Activated CD4-positive, alpha-beta T cell treated with anti-CD3 and anti-CD28 coated beads for 24 hours (primary cell): ENCODE measurements around the gene CCNG1.
"Not testable (repeated sequence)": the region's sequence is repeated elsewhere in the genome, so short reads cannot be mapped to it uniquely, and the experiment has no call there.

Experiments used
- DNase-seq, 2 donors: peaks; one replicate each; pipeline ENCODE4 v3.0.0-alpha.2; 2020; ENCODE audit warnings: low read depth in 2 of 2

The CCNG1 gene

DNA sequence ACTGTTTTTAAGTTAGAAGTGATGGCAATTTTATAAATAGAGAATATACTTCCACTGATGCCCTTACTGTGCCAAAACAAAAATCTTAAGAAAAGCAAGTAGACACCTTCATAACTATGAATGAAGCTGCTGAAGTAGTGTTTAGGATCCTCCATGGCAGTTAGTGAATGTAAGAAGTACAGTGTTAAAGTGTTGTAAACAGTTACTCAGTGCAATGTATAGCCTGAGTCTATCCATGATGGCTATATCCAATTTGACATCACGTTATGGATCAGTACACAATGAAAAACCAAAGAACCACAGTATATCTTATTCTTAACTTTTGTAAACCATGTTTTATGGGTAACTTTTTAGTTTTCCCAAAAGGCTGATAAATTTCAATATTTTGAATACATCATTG is 7.1 kb downstream of the CCNG1 start:
- DNase-seq = no peak

- no peak for DNase-seq
Observed at GRCh38 chr5:163445345-163445744, 8.0 kb downstream of the CCNG1 start.

DNA sequence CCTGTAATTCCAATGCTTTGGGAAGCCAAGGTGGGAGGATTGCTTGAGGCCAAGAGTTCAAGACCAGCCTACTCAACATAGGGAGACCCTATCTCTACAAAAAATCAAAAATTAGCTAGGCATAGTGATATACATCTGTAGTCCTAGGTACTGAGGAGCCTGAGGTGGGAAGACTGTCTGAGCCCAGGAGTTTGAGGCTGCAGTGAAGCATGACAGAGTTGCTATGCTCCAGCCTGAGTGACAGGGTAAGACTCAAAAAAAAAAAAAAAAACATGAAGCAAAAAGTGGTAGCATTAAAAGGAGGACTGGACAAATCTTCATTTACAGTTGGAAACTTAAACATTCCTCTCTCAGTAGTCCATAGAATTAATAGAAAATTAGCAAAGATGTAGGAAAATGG is 9.8 kb downstream of the CCNG1 start:
- no peak for DNase-seq

DNA sequence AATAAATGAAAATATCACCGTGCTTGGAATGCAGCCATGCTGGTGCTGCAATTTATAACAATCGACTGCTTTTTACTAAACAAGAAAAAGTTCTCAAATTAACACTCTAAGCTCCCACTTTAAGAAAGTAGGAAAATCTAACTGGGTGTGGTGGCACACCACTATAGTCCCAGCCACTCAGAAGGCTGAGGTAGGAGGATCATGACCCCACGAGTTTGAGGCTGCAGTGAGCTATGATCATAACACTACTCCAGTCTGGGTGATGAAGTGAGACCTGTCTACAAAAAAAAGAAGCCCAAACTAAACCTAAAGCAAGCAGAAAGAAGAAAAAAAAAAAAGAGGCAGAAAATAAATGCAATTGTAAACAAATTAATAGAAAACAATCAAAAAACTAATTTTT is 10.5 kb downstream of the CCNG1 start:
- DNase-seq = no peak

GRCh38 chr5:163448491-163448890 is 11.1 kb downstream of the CCNG1 start:
- no peak for DNase-seq

DNA sequence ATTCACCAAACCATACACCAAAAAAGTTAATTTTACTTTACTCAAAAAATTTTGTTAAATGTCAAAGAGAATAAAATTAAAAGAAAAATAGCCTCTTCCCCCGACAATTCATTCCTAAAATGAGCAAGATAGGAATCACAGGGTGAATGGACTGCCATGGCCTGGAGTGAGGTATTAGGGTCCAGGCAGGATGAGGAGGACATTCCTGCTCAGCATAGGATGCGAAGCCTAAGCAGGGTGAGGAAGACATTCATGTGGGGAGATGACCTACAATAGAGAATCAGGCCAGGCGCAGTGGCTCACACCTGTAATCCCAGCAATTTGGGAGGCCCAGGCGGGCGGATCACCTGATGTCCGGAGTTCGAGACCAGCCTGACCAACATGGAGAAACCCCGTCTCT is 14.1 kb downstream of the CCNG1 start:
- DNase-seq = no peak

DNA sequence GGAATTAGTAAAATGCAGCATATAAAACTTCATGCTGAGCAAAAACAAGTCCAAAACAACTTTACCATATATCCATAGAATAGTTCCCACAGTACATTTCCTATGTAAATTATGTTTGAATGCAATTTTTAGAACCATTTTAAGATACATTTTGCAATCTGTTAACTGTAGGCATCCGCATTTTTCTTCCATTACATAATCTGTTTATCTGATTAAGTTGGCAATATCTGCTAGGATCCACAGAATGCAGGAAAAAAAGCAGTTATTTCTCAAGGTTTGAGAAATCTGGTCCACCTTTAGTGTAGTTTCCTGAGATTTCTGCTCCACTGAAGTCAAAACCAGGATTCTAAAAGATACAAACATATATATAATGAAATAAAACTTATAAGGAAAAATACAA is 16.3 kb downstream of the CCNG1 start:
- DNase-seq = no peak

DNA sequence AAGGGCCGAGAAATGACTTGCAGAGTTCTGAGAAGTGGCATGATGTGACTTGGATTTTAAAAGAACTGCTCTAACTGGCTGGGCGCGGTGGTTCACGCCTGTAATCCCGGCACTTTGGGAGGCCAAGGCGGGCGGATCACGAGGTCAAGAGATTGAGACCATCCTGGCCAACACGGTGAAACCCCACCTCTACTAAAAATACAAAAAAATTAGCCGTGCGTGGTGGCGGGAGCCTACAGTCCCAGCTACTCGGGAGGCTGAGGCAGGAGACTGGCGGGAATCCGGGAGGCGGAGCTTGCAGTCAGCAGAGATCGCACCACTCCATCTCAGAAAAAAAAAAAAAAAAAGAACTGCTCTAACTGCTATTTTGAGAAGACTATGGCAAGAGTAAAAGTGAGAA is 18.0 kb downstream of the CCNG1 start:
- DNase-seq = not testable (repeated sequence)

DNA sequence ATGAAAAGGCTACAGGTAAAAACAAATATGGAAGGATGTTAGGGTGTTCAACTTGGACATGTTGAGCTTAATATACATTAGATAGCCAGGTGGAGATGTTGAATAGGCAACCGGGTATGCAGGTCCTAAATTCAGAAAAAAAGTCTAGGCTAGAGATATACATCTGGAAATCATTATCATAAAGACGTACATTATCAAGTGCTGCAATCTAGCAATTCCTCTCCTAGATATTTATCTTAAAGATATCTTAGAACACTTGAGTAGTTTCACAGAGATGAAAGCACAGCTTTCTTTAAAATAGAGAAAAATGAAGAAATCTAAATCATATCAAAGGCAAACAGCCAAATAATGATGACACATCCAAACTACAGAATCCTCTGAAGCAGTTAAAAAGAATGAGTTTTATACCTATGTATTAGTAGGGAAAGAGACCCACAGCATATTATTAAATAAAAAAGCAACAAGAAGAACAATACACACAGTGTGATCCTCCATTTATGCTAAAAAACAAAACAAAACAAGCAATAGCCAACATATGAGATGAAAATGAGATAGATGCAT is 18.7 kb downstream of the CCNG1 start:
- no peak for DNase-seq

DNA sequence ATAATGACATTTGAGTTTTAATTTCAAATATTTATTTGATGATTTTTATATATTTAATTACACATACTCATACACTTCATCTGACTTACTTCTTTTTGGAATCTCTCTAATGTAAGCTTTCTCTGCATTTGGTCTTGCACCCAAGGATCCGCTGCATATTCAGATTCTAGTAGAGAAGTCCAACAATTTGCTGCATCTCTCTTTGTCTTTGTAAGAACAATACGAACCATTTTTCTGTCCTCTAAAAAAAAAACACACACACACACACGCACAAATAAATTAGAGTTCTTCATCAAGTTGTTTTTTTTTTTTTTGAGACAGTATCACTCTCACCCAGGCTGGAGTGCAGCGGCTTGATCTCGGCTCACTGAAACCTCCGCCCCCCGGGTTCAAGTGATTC is 19.4 kb downstream of the CCNG1 start:
- no peak for DNase-seq

GRCh38 chr5:163458778-163459385 is 21.5 kb downstream of the CCNG1 start:
- DNase-seq = no peak

DNA sequence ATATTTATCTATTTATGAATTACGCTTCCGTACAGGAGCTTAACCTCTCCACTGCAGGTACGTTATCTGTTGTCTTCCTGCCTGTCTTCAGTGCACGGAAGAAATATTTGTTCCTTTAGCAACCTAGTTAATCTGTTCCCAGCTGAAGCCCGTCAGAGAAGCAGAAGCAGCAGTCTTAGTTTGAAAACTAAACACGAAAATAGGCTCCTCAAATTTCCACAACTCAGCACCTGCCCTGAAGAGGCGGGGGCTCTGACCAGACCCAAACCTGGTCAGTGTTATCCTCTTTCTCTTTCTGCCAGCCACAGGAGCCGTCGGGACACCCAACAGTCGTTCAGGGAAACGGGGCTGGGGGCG is 22.0 kb downstream of the CCNG1 start:
- DNase-seq = no peak

DNA sequence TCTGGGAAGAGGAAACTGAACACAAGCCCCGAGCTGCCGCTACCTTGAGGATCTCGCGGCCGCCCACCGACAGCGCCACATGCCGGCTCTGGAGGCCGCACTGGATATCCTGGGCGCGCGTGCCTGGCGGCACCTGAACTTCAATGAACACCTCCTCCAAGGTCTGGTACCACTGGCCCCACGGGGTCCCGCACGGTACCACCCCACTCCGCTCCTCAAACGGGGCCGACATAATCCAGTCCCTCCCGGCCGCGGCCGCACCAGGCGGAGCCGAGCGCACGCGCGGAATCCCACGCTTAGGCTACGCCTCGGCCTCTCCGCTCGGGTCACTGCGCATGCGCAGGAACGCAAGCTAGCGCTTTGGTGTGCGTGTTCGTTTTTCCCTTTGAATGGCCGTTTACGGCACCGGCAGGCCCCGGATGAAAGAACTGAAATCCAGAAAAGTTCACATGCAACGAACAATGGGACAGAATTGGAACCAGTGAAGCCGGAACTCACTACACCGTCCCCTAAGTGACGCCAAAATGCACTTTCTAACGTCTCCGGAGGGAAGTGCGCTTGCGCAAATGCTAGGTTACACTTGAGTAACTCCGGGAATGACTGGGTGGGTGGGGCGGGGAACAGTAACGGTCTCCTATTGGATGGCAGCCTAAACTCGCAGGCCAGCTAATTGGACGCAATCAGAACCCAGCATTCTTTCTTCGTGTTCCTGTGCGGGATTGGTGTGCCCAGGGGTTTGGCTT is 22.6 kb downstream of the CCNG1 start, which contains the start of gene NUDCD2:
Gene NUDCD2, minus strand, starts transcription at position 284 of the 743 bp plus-strand sequence. Its CDS starts 52 bp downstream, at position 232.
- DNase-seq = peak; percentile 87 to 90

DNA sequence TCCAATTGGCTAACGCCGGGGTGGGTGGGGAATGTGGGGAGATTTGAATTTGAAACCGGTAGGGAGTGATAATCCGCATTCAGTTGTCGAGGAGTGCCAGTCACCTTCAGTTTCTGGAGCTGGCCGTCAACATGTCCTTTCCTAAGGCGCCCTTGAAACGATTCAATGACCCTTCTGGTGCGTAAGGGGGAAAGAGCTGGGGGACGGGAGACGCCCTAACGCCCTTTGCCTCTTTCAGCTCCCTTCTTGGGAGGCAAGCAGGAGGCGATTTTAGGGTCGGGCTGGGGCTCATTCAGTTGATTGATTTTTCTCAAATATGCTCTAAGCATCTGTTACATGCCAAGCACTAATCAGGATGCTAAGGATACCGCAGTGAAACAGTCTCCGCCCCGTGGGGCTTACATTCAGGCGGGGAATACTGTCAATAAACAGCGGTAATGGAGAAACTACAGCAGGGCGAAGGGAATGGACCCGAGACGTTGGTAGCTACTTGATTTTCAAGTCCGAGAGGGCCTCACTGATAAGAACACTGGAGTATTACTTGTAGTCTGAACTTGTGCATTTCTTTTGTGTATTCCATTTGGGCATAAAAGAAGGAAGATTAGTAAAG is 23.3 kb downstream of the CCNG1 start, which contains the start of gene HMMR:
Gene HMMR, plus strand, starts transcription at position 71 of the 610 bp plus-strand sequence. Its CDS starts 61 bp downstream, at position 132.
- DNase-seq = no peak

DNA sequence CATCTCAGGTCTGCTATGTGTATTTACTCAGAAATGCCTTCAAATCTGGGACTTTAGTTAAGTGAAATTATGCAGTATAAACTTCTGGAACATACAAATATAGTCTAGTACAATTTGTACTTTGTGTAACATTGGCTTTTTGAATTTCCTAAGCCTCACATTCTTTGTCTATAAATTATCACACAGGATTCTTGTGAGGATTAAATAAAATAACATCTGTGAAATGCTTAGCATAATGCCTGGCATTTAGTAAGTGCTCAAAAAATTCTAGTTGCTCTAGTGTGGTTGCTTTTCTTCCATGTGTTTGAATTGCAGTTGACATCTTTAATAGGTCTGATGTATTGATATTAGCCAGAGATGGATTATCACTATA is 25.7 kb downstream of the CCNG1 start:
- no peak for DNase-seq

GRCh38 chr5:163467682-163468081 is 30.3 kb downstream of the CCNG1 start:
- DNase-seq = no peak

- no peak for DNase-seq
Observed at GRCh38 chr5:163473635-163474243, 36.3 kb downstream of the CCNG1 start.

DNA sequence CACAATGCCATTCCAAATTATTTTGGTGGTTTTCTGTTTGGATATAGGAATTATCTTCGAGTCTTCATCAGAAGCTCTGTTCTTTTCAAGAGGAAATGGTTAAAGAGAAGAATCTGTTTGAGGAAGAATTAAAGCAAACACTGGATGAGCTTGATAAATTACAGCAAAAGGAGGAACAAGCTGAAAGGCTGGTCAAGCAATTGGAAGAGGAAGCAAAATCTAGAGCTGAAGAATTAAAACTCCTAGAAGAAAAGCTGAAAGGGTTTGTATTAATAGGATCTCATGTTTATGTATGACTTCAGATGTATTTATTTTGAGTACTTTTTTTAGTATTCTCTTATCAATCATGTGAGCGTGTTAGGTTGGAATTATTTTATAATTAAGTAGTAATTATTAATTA is 38.0 kb downstream of the CCNG1 start:
- DNase-seq = no peak

- DNase-seq = no peak
Observed at GRCh38 chr5:163478126-163478981, 41.0 kb downstream of the CCNG1 start.

DNA sequence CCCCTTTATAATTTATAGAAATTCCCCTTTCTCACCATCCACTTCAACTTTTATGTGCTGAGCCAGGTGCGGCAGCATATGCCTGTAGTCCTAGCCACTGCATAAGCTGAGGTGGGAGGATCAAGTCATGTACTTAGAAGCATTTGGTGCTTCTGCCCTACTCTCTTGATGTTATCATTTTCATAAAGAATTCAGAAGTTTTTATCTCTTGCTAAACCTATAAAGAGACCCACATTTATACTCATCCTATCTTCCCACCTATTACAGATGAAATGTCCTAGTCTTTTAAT is 41.5 kb downstream of the CCNG1 start:
- DNase-seq = no peak

GRCh38 chr5:163489055-163489744 is 51.8 kb downstream of the CCNG1 start:
- no peak for DNase-seq
